Measurements from ENCODE around the gene FAM32A.

The FAM32A gene

GRCh38 chr19:16199275-16199932 is 14.2 kb downstream of the FAM32A start:
- no peak for DNase-seq (ENCODE audit: extremely low read depth, low read depth)
- TF ChIP-seq, protein P1, sequence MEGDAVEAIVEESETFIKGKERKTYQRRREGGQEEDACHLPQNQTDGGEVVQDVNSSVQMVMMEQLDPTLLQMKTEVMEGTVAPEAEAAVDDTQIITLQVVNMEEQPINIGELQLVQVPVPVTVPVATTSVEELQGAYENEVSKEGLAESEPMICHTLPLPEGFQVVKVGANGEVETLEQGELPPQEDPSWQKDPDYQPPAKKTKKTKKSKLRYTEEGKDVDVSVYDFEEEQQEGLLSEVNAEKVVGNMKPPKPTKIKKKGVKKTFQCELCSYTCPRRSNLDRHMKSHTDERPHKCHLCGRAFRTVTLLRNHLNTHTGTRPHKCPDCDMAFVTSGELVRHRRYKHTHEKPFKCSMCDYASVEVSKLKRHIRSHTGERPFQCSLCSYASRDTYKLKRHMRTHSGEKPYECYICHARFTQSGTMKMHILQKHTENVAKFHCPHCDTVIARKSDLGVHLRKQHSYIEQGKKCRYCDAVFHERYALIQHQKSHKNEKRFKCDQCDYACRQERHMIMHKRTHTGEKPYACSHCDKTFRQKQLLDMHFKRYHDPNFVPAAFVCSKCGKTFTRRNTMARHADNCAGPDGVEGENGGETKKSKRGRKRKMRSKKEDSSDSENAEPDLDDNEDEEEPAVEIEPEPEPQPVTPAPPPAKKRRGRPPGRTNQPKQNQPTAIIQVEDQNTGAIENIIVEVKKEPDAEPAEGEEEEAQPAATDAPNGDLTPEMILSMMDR (IDR thresholded peaks at IDR 0.05; ENCODE audit: low read depth, low read length, missing control alignments), result no peak
- H3K4me3 ChIP-seq (replicated peaks; ENCODE audit: low read depth, low read length), result peak overlapping the region; percentile 98

DNA sequence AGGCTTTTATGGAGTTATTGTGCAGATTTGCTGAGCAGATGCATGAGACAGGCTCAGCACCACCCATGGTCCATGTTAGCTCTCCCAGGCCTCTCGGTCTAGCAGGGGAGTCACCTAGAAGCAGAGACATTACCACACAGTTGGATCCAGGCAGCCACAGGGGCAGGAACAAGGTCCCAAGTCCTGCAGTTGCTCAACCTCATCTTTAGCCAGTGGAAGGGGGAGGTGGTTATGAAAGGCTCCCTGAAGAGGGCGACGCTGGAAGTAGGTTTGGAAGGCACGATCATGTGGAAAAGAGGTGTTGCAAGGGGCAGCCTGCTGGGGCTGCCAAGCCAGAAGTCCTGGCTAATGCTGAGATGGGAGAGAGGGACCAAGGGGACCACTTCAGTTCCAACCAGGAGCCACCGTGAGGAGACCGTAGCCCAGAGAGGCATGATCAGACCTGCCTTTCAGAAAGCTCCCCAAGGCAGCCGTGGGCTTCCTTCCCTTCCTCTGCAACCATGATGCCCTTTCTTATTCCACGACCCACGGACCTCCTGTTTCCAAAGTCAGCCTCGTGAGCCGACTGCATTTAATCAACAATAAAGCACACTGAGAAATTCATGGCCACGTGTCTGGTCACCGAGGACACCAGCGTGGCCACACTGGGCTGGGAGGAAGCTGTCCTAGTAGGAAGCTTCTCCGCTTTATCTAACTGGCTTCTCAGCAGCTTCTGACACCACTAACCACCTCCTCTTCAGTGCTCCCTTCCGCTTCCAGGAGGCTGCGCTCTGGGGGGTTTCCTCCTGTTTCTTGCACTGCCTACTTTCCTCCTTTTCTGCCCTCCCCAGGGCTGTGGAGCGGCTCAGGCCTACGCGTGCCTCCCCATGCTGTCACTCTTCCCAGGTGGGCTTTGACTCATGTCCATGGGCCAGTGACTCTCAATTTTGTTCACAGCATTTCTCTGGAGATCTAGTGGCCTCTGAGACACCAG is 15.1 kb downstream of the FAM32A start:
- DNase-seq (ENCODE audit: extremely low read depth, low read depth), result no peak
- TF ChIP-seq, protein P1 (IDR thresholded peaks at IDR 0.05; ENCODE audit: low read depth, low read length, missing control alignments), result no peak
- no peak overlapping the region for H3K4me3 ChIP-seq (replicated peaks; ENCODE audit: low read depth, low read length)

DNA sequence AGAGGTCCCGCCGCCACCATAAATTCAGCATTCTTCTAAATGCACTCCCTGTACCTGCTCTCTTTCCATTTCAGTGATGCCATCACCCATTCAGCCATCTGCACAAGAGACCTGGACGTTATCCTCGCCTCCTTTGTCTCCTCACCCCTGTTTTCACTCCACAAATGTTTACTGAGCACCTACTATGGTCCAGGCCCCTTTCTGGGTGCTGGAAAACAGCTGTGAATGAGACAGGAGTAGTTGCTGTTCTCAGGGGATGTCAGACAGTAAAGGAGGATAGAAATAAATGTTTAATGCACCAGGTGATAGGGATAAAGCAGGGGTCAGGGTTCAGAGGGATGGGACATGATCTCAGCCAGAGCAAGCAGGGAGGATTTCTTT is 15.8 kb downstream of the FAM32A start:
- DNase-seq (ENCODE audit: extremely low read depth, low read depth), result no peak
- TF ChIP-seq, protein P1 (IDR thresholded peaks at IDR 0.05; ENCODE audit: low read depth, low read length, missing control alignments), result no peak

DNA sequence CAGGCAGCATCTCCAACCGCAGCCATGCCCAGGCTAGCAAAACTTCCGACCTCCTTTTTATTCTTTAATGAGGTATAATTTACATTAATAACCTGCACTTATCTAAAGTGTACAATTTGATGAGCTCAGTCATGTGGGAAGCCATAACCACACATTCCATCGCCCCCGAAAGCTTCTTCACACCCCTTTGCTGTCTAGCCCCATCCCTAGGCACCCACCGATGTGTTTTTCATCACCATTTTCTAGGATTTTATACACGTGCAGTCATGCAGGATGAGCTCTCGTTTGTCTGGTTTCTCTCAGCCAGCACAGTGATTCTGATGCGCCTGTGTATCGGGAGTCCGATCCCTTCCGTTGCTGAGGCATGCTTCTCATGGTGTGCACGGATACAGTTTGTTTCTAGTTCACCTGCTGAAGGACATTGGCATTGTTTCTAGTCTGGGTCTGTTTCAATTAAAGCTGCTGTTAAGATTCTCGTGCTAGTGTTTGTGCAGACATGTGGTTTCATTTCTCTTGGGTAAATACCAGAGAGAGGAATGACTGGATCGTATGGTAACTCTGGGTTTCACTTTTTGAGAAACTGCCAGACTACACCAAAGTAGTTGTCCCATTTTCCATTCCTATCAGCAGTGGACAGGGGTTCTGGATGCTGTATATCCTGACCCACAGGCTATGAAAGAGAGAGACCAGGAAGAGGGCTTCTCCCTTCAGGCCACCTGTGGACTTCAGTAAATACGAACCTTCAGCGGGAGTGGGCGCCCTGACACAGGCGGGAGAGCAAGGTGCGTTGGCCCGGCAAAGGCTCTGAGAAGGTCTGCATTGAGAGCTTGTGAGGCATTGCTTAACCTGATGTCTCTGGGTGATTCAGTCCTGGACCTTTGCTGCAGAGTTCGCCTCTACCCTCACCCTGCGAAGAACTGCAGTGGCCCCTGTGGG is 17.4 kb downstream of the FAM32A start:
- no peak overlapping the region for H3K4me3 ChIP-seq (replicated peaks; ENCODE audit: low read depth, low read length)
- DNase-seq (ENCODE audit: extremely low read depth, low read depth), result no peak
- TF ChIP-seq, protein P1 (IDR thresholded peaks at IDR 0.05; ENCODE audit: low read depth, low read length, missing control alignments), result no peak

More for the DNA sequence above, 15.8 kb downstream of the FAM32A start:
- no peak overlapping the region for H3K4me3 ChIP-seq (replicated peaks; ENCODE audit: low read depth, low read length)

DNA sequence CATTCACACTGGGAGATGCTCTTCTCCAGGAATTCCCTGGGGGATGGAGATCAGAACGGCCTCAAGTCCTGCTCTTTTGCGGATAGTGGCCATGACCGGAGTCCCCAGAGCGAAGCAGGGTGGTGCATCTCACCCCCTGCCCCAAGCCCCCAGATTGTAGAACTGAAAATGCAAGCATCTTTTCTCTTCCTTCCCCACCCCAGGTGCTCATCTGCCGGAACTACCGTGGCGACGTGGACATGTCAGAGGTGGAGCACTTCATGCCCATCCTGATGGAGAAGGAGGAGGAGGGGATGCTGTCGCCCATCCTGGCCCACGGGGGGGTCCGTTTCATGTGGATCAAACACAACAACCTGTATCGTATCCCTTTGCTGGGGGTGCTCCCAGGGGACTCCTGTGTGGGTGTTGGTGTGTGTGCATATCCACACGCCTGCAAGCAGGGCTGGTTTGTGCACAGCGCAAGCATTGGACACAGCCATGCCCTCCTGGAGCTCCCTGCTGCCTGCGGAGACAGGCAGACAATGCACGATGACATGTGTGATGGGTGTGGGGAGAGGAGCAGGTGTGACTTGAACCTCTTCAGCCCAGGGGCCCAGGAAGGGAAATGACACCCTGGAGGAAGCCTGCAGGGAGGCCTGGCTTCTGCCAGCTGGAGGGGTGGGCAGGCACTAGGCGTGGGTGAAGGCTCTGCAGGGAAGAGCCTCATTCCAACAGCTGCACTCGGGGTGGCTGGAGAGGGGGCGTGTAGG is 18.2 kb downstream of the FAM32A start:
- H3K4me3 ChIP-seq (replicated peaks; ENCODE audit: low read depth, low read length), result no peak overlapping the region
- no peak for DNase-seq (ENCODE audit: extremely low read depth, low read depth)
- TF ChIP-seq, protein P1 (IDR thresholded peaks at IDR 0.05; ENCODE audit: low read depth, low read length, missing control alignments), result no peak

GRCh38 chr19:16204005-16204294 is 18.7 kb downstream of the FAM32A start:
- DNase-seq (ENCODE audit: extremely low read depth, low read depth), result no peak
- TF ChIP-seq, protein P1 (IDR thresholded peaks at IDR 0.05; ENCODE audit: low read depth, low read length, missing control alignments), result no peak
- H3K4me3 ChIP-seq (replicated peaks; ENCODE audit: low read depth, low read length), result no peak overlapping the region

All from HFF-Myc (cell line).